Upper lobe of left lung (tissue), 6 donors: ENCODE measurements around the gene ACACA. TPM values are rescaled to one million over a fixed set of nuclear protein-coding genes. Genes with fewer than 3 reads are reported as not detected.
"Not testable (repeated sequence)": the region's sequence is repeated elsewhere in the genome, so short reads cannot be mapped to it uniquely, and the experiment has no call there.

Experiments
- ATAC-seq, 2 donors: fragments of 200-7000 bp; cut with Tn5 transposase; one replicate each; pipeline ENCODE4 v1.9.1; 2022; ENCODE audit warnings: mild to moderate bottlenecking in 2 of 2, moderate library complexity in 2 of 2; ENCODE audit not compliant: low FRiP score in 2 of 2
- DNase-seq, 2 donors: peaks; one replicate each; pipeline ENCODE4 v3.0.0-alpha.2; 2019 to 2020
- H3K27ac ChIP-seq, 4 donors: fragments of 200-600 bp; sonication (generic); one replicate each; pipeline ENCODE4 v1.5.1; 2016 to 2019
- H3K27me3 ChIP-seq, 4 donors: fragments of 200-600 bp; sonication (generic); one replicate each; pipeline ENCODE4 v1.5.1; 2017 to 2019
- H3K36me3 ChIP-seq, 4 donors: fragments of 200-600 bp; sonication (generic); one replicate each; pipeline ENCODE4 v1.5.1; 2016 to 2019
- H3K4me1 ChIP-seq, 4 donors: fragments of 200-600 bp; sonication (generic); one replicate each; pipeline ENCODE4 v1.5.1; 2018 to 2019
- H3K4me3 ChIP-seq, 4 donors: fragments of 200-600 bp; sonication (generic); one replicate each; pipeline ENCODE4 v1.5.1; 2017 to 2019; ENCODE audit warnings: mild to moderate bottlenecking in 2 of 4, moderate library complexity in 1 of 4
- H3K9me3 ChIP-seq, 4 donors: fragments of 200-600 bp; sonication (generic); one replicate each; pipeline ENCODE4 v1.5.1; 2018 to 2019
- EP300 ChIP-seq, 4 donors: sonication (generic); formaldehyde crosslinking; IDR thresholded peaks; one replicate each; pipeline ENCODE4 v1.5.1; 2017; ENCODE audit warnings: antibody characterized with exemption in 4 of 4, control low read depth in 2 of 4
- POLR2A ChIP-seq, 4 donors: fragments of 450-650 bp; IDR thresholded peaks; one replicate each; pipeline ENCODE4 v1.5.1; 2016 to 2017; ENCODE audit warnings: antibody characterized with exemption in 4 of 4, mild to moderate bottlenecking in 2 of 4
- POLR2AphosphoS5 ChIP-seq, 2 donors: sonication (generic); formaldehyde crosslinking; IDR thresholded peaks; one replicate each; pipeline ENCODE4 v1.5.1; 2017; ENCODE audit warnings: antibody characterized with exemption in 2 of 2
- WGBS, 2 donors: methylation state at CpG; one replicate each; pipeline ENCODE4 v1.1.5; 2017 to 2018; 5-methylcytosine and 5-hydroxymethylcytosine counted together
- total RNA-seq, 6 donors: library from RNA; depleted of rRNA in 4 of 6; stranded (reverse); fragments of >200 nt in 4 of 6; gene quantifications; one replicate each; pipeline versions ENCODE4 v1.1.0 to v1.2.1, GENCODE V29; 2016 to 2021
- TF ChIP-seq, protein P1 (sequence below), 6 experiments: fragments of 450-650 bp in 4 of 6; fragments of 200-600 bp in 2 of 6; sonication (generic) in 2 of 6; IDR thresholded peaks; one replicate each; pipeline ENCODE4 v1.5.1; 2016 to 2019; ENCODE audit warnings: antibody characterized with exemption in 6 of 6
- donor health status: DM: no; HTN: no; CAD: no; lungs with moderate emphysema.
- donor health status: DM: no; HTN: yes; CAD: no; lungs with severe emphysema.

The ACACA gene
- 100 to 1,000 TPM in 3 of 6 donors, 10 to 100 TPM in 3; 55.7 to 129 (median 91.9) TPM for total RNA-seq

DNA sequence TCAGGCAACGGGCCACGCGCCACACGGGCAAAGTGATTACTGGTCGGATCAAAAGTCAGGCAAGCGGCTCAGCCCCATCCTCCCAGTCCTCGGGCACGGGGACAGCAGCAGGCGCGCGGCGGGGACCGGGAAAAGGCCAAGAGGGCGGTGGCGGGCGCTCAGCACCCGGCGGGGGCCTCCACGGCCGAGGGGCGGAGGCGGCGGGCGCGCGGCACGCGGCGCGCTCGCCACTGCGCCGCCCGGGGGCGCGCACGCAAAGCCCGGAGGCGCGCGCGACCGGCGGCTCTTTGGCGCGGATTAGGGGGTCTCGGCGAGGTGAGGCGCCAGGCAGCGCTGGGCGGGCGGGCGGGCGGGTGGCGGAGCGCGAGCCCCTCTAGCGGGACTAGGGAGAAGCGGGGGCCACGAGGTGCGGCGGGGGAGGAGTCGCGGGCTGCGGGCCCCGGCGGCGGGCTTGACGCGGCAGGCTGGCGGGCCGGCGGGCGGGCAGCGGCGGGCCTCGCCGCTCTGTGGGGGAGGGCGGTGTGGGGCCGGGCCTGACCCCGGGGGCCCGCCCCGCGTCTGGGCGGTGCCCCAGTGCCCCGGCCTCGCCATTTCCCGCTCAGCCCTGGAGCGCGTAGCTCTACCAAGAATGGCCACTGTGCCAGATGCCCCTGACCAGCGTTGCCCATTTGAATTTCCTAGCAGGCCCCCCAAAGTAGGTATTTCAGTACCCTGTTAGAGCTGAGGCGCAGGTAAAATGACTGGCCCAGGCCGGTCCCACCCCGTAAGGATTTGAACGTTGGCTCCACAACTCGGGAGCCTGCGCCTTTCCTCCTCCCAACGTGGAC lies at the start of gene ACACA, which contains the start of gene TADA2A:
Gene ACACA, minus strand, starts transcription at position 202 of the 827 bp plus-strand sequence. CDS start 537 bp downstream, outside the sequence.
Gene TADA2A, plus strand, starts transcription at position 252 of the 827 bp plus-strand sequence. CDS start 4,480 bp downstream, outside the sequence.
- Histone ChIP-seq H3K4me3 (peak within 1 kb of the TSS; percentile 82 to 92 (median 86)), H3K9me3 (no peaks in the 10 kb centered on the region), H3K27me3 (no peaks in the 10 kb centered on the region), H3K36me3 (peaks cover 4 to 12% (median 8%) of the 10 kb centered on the region in 4 donors), H3K27ac (peak within 1 kb of the TSS; percentile 92 to 97 (median 94)), H3K4me1 (peaks cover 9 to 23% (median 20%) of the 10 kb centered on the region in 4 donors)
- TF ChIP-seq, protein P1, sequence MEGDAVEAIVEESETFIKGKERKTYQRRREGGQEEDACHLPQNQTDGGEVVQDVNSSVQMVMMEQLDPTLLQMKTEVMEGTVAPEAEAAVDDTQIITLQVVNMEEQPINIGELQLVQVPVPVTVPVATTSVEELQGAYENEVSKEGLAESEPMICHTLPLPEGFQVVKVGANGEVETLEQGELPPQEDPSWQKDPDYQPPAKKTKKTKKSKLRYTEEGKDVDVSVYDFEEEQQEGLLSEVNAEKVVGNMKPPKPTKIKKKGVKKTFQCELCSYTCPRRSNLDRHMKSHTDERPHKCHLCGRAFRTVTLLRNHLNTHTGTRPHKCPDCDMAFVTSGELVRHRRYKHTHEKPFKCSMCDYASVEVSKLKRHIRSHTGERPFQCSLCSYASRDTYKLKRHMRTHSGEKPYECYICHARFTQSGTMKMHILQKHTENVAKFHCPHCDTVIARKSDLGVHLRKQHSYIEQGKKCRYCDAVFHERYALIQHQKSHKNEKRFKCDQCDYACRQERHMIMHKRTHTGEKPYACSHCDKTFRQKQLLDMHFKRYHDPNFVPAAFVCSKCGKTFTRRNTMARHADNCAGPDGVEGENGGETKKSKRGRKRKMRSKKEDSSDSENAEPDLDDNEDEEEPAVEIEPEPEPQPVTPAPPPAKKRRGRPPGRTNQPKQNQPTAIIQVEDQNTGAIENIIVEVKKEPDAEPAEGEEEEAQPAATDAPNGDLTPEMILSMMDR (IDR thresholded peaks at IDR 0.05), result peak in 4 of 6 experiments; percentile 29 to 58 (median 44)
- TF ChIP-seq POLR2A (IDR thresholded peaks at IDR 0.05) (peak in 3 of 4 donors; percentile 68 to 76 (median 74)), POLR2AphosphoS5 (IDR thresholded peaks at IDR 0.05) (peak; percentile 74 to 80), EP300 (IDR thresholded peaks at IDR 0.05) (no peak)
- DNase-seq, result peak; percentile 80 to 96
- peak; percentile 98 for ATAC-seq
- 0% methylated on average over 2 to 45 of the region's 98 CpGs for WGBS, 2 donors

DNA sequence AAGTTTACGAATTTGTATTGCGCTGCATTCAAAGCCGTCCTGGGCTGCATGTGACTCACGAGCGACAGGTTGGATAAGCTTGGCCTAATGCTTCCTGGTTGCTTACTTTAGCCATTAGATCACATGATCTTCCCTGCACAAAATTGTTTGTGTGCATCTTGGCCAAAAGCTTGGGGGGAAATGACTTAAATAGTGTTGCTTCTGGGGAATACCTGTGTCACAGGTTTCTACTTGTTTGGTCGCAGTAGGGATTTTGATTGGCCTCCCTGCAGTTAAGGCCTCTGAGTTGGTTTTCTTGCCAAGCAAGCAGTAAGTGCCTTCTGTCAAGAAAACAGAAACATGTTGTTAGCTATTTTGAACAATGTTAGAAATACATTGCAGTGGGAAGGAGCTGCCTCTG lies 43.5 kb upstream of the ACACA start:
- ATAC-seq, result no peak
- no peak for DNase-seq
- TF ChIP-seq POLR2AphosphoS5 (IDR thresholded peaks at IDR 0.05) (no peak), EP300 (IDR thresholded peaks at IDR 0.05) (no peak), POLR2A (IDR thresholded peaks at IDR 0.05) (no peak)
- TF ChIP-seq, protein P1 (IDR thresholded peaks at IDR 0.05), result no peak
- no peak overlapping the region for H3K27ac ChIP-seq
- H3K4me1 ChIP-seq, result no peaks in the 10 kb centered on the region
- H3K9me3 ChIP-seq, result no peaks in the 10 kb centered on the region
- WGBS, 2 donors, result 85 to 98% methylated on average over 6 of the region's 6 CpGs
- no peak overlapping the region for H3K4me3 ChIP-seq
- peaks cover 0 to 68% (median 17%) of the 10 kb centered on the region in 4 donors for H3K36me3 ChIP-seq
- no peaks in the 10 kb centered on the region for H3K27me3 ChIP-seq

DNA sequence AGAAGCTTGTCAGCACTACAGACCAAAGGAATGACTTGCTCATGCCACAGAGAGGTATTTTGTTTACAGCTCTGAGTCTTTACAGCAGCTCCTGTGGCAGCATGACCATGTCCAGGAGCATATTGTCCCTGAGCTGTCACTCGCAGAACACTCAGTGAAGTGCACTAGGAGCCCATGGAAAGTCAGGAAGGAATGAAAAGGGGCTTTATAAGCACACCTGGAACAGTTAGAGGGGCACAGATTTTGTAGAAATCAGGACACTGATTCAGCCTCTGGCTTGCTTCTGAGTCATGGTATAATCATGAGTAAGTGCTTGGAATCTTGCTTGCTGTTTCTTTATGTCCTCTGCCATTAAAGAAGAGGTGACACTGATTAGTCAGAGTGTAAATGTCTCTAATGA lies 41.0 kb upstream of the ACACA start:
- H3K27ac ChIP-seq, result no peak overlapping the region

DNA sequence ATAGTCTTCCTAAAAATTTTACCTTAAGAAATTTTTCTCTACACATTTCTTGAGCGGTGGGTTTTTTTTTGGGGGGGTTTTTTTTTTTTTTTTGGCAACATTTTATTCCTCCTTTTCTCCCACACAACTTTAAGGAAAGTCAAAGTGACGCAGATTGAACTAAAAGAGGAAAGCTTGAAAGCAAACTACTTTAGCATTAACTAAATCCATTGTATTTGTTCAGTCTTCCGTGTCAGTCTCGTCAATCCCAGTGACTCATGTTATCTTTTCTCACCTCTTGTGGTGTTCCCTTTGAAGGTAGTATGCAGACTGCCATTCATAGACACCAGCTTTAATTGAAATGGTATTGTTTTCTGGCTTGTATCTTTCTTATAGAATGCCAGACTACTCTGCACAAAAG lies 39.4 kb upstream of the ACACA start:
- no peaks in the 10 kb centered on the region for H3K4me1 ChIP-seq
- ATAC-seq (no peak), DNase-seq (no peak)
- no peak overlapping the region for H3K4me3 ChIP-seq
- H3K36me3 ChIP-seq, result peaks cover 15 to 93% (median 43%) of the 10 kb centered on the region in 4 donors
- WGBS, 2 donors, result 91 to 95% methylated on average over 4 of the region's 4 CpGs
- no peaks in the 10 kb centered on the region for H3K27me3 ChIP-seq
- no peak overlapping the region for H3K27ac ChIP-seq
- no peaks in the 10 kb centered on the region for H3K9me3 ChIP-seq
- TF ChIP-seq, protein P1 (IDR thresholded peaks at IDR 0.05), result no peak
- TF ChIP-seq POLR2AphosphoS5 (IDR thresholded peaks at IDR 0.05), result no peak
- TF ChIP-seq POLR2A (IDR thresholded peaks at IDR 0.05), result no peak
- no peak for TF ChIP-seq EP300 (IDR thresholded peaks at IDR 0.05)

More for the DNA sequence above, 41.0 kb upstream of the ACACA start:
- WGBS, 2 donors, result 95 to 100% methylated on average over 1 of the region's 1 CpG
- no peaks in the 10 kb centered on the region for H3K4me1 ChIP-seq
- TF ChIP-seq POLR2A (IDR thresholded peaks at IDR 0.05), result no peak
- no peak for TF ChIP-seq EP300 (IDR thresholded peaks at IDR 0.05)
- TF ChIP-seq, protein P1 (IDR thresholded peaks at IDR 0.05), result no peak
- no peak for TF ChIP-seq POLR2AphosphoS5 (IDR thresholded peaks at IDR 0.05)
- ATAC-seq (no peak), DNase-seq (no peak)
- H3K27me3 ChIP-seq, result no peaks in the 10 kb centered on the region
- no peak overlapping the region for H3K4me3 ChIP-seq
- peaks cover 10 to 86% (median 33%) of the 10 kb centered on the region in 4 donors for H3K36me3 ChIP-seq
- H3K9me3 ChIP-seq, result no peaks in the 10 kb centered on the region

DNA sequence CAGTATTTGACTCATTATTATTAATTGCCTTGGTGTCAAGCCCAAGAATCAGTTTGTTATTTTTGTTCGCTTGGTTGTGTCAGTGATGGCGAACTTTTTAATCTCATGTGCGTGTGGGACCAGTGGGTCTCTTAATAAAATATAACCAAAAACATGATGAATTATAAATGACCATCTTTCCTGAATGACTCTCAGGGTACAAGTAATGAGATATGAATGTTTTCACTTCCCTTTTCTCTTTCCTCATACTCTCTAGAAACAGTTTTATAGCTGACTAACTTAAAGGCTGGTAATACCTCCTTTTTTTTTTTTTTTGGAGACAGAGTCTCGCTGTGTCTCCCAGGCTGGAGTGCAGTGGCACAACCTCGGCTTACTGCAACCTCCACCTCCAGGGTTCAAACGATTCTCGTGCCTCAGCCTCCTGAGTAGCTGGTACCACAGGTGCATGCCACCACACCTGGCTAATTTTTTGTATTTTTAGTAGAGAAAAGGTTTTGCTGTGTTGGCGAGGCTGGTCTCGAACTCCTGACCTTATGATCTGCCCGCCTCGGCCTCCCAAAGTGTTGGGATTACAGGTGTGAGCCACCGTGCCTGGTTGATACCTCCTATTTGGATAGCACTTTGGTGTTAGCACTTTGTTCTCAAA lies 34.9 kb upstream of the ACACA start:
- DNase-seq, H3K27ac ChIP-seq, H3K27me3 ChIP-seq, H3K4me1 ChIP-seq, H3K9me3 ChIP-seq, H3K4me3 ChIP-seq, ATAC-seq: not testable (repeated sequence)
- WGBS, 2 donors, result 92% methylated on average over 12 of the region's 12 CpGs
- peaks cover 22 to 90% (median 51%) of the 10 kb centered on the region in 4 donors for H3K36me3 ChIP-seq
